ENCODE data around the gene CEP85.

- TF ChIP-seq CTCF (IDR thresholded peaks at IDR 0.05; ENCODE audit: insufficient read depth, low read depth, low read length), result no peak
- no peak for TF ChIP-seq EZH2 (IDR thresholded peaks at IDR 0.05; ENCODE audit: insufficient read depth, low read length)
Observed at GRCh38 chr1:26210147-26210870, 23.7 kb upstream of the CEP85 start.
